Tibial nerve (tissue), 4 donors: ENCODE measurements around the gene KCNE3.

Experiments used
- EP300 ChIP-seq, 2 donors: sonication (generic); formaldehyde crosslinking; IDR thresholded peaks; one replicate each; pipeline ENCODE4 v1.6.1; 2017; ENCODE audit warnings: antibody characterized with exemption in 2 of 2, mild to moderate bottlenecking in 1 of 2
- POLR2A ChIP-seq, 2 donors: fragments of 450-650 bp; IDR thresholded peaks; one replicate each; pipeline ENCODE4 v1.6.1; 2017; ENCODE audit warnings: antibody characterized with exemption in 2 of 2, mild to moderate bottlenecking in 2 of 2, moderate library complexity in 2 of 2
- TF ChIP-seq, protein P1 (sequence below), 5 experiments: fragments of 200-600 bp in 3 of 5; fragments of 450-650 bp in 2 of 5; sonication (generic) in 3 of 5; IDR thresholded peaks; one replicate each; pipeline ENCODE4 v1.5.1; 2016 to 2019; ENCODE audit warnings: antibody characterized with exemption in 5 of 5, mild to moderate bottlenecking in 3 of 5, moderate library complexity in 2 of 5

GRCh38 chr11:74464746-74465145, 2.6 kb downstream of the KCNE3 start:
- TF ChIP-seq, protein P1, sequence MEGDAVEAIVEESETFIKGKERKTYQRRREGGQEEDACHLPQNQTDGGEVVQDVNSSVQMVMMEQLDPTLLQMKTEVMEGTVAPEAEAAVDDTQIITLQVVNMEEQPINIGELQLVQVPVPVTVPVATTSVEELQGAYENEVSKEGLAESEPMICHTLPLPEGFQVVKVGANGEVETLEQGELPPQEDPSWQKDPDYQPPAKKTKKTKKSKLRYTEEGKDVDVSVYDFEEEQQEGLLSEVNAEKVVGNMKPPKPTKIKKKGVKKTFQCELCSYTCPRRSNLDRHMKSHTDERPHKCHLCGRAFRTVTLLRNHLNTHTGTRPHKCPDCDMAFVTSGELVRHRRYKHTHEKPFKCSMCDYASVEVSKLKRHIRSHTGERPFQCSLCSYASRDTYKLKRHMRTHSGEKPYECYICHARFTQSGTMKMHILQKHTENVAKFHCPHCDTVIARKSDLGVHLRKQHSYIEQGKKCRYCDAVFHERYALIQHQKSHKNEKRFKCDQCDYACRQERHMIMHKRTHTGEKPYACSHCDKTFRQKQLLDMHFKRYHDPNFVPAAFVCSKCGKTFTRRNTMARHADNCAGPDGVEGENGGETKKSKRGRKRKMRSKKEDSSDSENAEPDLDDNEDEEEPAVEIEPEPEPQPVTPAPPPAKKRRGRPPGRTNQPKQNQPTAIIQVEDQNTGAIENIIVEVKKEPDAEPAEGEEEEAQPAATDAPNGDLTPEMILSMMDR (IDR thresholded peaks at IDR 0.05) = no peak
- TF ChIP-seq EP300 (IDR thresholded peaks at IDR 0.05) (no peak), POLR2A (IDR thresholded peaks at IDR 0.05) (no peak)
